Ammon's horn (tissue), 1 donor: Measurements from ENCODE around the gene NPTX1.
A peak's percentile ranks its signal among the peaks of the same experiment; 100 is the strongest.

ENCODE experiments used
- DNase-seq: peaks from one replicate; pipeline ENCODE4 v3.0.0-alpha.2; 2016; ENCODE audit warnings: low spot score

Gene NPTX1

DNA sequence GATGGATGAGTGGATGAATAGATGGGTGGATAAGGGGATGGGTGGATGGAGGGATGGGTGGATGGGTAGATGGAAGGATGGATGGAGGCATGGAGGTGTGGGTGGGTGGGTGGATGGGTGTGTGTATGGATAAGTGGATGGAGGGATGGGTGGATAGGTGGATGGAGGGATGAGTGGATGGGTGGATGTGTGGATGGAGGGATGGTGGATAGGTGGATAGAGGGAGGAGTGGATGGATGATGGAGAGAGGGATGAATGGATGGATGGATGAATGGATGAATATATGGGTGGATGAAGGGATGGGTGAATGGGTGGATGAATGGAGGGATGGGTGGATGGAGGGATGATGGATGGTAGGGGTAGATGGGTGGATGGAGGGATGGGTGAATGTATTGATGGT, 27.5 kb upstream of the NPTX1 start:
- no peak for DNase-seq

- DNase-seq: no peak
Observed at GRCh38 chr17:80503031-80503430, 26.6 kb upstream of the NPTX1 start.

- no peak for DNase-seq
Observed at GRCh38 chr17:80502578-80502877, 26.1 kb upstream of the NPTX1 start.

GRCh38 chr17:80501741-80502577, 25.6 kb upstream of the NPTX1 start:
- peak; percentile 55 for DNase-seq

DNA sequence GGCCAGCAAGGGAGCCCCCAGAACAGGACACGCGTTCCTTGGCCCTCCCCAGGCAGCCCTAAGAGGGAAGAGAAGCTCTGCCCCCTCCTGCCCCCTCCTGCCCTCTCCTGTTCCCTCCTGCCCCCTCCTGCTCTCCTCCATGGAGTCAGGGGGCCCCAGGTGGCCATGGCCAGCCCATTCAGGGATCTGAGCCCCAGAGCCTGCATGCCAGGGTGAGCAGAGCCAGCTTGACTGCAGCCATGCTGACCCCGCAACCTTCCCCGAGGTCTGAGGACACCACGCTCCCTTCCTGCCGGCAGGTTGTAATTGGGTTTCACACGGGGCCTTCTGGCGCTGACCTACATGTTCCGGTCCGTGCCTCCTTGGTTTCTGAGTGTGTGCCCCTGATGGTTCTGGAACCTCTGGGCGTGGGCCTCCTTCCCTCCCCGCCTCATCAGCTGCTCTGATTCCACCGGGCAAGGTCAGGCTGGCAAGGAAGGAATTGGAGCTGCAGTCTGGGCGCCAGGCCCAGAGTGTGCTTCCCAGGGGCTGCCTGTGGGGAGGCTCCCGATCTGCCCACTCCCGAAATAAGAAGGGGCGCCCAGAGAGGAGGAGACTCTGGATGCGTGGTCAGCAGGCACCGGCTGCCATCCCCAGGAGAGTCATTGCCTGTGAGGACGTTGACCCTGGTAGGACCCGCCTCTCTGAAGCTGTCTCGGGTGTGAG, 23.7 kb upstream of the NPTX1 start:
- no peak for DNase-seq

DNA sequence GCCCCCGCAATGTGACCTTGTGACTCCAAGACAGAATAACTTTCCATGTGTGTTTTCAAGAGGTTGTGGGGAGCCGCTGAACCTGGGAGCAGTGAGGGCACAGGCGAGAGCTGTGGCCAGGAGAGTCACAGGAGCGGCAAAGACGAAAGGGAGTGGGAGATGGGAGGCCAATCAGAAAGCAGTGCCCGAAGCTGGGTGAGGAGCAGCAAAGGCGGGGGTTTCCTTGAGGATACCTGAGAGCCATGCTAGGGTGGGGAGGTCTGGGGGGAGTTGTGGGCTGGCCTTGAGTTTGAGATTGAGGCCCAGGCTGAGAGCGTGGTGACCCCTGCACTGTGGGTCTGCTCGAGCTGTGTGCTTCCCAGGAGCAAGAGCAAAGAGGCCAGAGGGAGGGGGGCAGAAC, 23.2 kb upstream of the NPTX1 start:
- DNase-seq: no peak

- DNase-seq: no peak
Observed at GRCh38 chr17:80498920-80499410, 22.6 kb upstream of the NPTX1 start.

GRCh38 chr17:80498242-80498919, 22.0 kb upstream of the NPTX1 start:
- DNase-seq: no peak

DNA sequence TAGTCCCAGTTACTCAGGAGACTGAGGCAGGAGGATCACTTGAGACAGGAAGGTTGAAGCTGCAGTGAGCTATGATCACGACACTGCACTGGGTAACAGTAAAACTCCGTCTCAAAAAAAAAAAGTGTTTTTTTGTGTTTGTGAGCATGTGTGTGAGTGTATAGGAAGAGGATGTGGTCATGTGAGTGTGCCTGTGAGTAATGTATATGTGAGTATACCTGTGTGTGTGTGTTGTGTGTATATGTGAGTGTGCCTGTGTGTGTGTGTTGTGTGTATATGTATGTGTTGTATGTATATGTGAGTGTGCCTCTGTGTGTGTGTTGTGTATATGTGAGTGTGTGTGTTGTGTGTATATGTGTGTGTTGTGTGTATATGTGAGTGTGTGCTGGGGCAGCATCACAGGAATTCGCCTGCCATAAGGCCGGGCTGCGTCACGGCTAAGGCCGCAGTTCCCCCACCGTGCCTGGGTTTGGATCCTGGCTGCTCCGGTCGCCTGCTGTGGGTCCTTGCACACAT, 21.4 kb upstream of the NPTX1 start:
- DNase-seq: no peak

DNA sequence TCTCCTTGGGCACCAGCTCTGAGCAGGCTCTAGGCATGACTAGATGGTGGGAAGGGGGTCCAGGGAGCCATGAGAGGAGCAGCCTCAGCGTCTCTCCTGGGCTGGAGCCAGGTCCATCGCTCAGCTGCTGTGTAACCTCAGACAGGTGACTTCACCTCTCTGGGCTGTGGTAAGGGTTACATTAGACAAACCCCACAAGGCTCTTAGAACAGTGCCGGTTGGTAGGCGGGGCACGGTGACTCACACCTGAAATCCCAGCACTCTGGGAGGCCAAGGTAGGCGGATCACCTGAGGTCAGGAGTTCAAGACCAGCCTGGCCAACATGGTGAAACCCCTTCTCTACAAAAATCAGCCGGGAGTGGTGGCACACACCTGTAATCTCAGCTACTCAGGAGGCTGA, 18.1 kb upstream of the NPTX1 start:
- no peak for DNase-seq

DNA sequence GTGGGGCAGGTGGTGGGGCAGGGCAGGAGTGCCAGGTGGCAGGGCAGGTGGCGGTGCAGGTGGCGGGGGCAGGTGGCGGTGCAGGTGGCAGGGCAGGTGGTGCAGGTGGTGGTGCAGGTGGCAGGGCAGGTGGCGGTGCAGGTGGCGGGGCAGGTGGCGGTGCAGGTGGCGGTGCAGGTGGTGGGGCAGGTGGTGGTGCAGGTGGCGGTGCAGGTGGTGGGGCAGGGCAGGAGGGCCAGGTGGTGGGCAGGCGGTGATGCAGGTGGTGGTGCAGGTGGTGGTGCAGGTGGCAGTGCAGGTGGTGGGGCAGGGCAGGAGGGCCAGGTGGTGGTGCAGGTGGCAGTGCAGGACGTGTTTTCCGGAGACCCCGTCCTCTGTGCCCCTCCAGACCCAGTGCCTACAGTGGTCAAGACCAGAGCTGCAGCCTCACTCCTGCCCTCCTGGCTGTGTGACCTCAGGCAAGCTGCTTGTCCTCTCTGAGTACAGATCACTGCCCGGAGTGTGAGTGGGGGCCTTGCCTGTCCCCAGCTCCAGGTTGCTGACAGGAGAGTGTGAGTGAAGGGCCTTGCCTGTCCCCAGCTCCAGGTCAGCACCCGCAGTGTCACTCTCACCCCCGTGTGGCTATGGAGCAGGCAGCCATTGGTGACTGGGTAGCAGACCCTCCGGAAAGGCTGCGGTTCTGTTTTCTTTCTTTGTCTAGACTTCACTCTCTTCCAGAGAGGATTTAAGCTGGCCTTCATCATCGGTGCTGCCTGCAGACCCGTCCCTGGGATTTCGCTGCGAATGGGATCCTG, 16.1 kb upstream of the NPTX1 start:
- DNase-seq: no peak

DNA sequence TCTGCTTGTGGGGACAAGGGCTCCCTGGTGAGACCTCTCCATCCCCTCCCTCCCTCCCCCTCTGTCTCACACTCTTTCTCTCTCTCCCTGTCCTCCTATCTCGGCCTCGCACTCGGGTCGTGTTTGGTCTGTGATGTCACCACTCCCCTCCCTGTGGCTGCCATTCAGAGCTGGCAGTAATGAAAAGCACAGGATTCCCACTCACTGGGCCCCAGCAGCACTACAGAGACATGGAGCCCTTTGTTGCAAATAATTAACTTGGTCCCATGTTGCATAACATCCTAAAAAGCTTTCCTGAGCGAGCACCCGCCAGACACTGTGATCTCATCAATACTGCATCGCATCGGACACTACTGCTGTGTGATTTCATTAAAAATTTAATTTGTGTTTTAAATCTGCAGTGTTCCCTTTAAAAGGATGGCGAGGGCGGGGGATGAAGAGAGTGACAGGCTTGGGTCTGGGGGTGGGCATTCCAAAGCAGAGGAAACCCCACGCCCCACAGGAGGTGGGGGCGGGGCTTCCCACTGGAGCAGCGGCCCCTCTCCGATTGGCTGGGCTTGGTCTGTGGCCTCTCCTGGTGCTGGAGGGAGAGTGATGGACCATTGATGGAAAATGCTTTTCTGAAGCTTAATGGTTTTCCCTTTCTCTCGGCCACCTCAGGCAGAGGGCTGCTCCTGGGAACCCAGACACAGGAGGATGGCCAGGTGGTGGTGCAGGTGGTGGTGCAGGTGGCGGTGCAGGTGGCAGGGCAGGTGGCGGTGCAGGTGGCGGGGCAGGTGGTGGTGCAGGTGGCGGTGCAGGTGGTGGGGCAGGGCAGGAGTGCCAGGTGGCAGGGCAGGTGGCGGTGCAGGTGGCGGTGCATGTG, 15.3 kb upstream of the NPTX1 start:
- no peak for DNase-seq

DNA sequence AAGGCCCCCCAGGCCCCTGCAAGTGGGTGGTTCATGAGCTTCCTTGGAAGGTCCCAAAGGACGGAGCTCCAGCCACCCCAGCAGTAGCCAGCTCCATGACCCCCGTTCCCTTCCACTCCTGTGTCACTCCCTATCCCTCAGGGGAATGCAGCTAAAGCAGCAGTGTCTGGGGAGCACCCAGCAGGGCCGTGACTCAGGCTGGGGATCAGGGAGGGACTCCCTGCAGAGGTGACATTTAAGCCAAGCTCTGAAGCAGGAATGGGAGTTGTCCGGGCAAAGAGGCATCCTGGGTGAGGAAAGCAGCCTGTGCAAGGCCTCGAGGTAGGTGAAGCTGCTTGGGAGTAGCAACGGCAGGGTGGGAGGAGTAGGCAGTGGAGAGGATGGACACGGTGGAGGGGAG, 11.1 kb upstream of the NPTX1 start:
- no peak for DNase-seq

DNA sequence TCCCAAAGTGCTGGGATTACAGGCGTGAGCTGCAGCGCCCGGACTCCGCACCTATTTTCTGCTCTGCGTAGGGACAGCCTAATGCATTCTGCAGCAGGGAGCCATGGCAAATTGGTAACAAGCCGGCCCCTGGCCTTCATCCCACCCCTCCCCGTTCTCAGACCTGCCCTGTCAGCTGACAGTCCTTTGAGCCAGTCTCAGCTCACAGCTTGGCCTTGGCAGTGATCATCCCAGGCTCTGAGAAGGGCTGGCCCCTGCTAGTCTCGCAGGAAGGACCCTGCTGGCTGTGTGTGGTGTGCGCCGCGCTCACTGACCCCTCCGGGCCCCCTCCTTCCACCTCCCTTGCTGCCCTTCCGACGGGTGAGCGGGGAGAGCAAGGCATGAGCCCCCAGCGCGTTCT, 10.3 kb upstream of the NPTX1 start:
- no peak for DNase-seq

DNA sequence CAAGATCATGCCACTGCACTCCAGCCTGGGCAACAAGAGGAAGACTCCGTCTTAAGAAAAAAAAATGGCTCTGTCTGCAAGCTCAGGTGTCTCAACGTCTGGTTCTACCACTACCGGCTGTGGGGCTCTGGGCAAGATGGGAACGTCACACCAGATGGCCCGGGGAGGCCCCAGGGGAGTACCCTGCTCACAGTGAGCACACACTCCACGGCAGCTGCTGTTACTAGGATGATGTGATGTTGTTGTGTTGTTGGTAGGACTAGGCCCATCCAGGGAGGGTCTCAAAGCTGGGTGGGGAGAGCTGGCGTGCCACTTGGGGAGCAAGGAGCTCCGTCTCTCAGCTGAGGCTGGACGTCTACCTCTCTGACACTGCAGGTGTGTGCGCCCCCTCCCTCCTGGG, 9.4 kb upstream of the NPTX1 start:
- DNase-seq: no peak

DNA sequence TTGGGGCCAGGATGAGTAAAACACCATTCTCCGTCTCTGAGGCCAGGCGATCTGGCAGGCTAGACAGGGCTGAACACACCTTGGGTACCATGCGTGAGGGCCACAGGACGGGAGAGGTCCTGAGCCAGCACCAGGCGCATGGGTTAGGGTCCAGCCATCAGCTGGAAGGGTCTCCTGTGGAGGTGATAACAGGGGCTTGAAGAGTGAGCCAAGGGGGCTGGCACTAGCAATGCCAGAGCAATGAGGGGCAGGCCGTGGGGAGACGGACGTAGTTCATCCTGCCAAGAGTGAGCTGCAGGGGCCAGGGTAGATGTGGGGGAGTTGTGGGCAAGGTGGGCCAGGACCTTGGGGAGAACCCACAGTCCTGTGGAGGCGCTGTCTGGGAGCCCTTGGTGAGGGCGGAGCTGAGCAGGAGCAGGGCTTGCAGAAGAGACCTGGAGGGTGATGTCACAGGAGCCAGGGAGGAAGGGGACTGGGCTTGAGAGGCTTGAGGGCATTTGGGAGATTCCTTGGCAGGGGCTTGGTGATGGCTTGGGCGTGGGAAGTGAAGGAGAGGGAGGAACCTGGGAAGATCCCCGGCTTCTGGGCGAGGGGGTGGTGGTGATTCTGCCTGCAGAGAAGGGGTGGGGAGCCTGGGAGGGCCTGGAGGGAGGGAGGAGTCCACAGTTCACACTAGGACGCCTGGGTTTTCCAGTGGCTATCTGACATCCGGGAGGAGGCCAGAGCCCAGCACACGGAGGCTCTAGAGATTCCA, 6.3 kb upstream of the NPTX1 start:
- no peak for DNase-seq

DNA sequence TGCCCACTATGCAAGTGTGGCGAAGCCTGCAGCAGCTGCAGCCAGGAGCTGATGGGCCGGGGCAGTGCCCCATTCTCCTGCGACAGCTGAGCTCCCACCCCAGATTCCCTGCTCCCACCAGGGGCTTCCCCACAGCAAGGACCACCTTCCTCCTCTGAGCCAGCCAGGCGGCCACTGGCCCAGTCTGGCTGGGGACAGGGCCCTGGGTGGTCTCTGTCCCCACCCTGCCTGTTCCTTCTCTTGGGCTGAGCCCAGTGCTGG, 5.6 kb upstream of the NPTX1 start:
- no peak for DNase-seq

DNA sequence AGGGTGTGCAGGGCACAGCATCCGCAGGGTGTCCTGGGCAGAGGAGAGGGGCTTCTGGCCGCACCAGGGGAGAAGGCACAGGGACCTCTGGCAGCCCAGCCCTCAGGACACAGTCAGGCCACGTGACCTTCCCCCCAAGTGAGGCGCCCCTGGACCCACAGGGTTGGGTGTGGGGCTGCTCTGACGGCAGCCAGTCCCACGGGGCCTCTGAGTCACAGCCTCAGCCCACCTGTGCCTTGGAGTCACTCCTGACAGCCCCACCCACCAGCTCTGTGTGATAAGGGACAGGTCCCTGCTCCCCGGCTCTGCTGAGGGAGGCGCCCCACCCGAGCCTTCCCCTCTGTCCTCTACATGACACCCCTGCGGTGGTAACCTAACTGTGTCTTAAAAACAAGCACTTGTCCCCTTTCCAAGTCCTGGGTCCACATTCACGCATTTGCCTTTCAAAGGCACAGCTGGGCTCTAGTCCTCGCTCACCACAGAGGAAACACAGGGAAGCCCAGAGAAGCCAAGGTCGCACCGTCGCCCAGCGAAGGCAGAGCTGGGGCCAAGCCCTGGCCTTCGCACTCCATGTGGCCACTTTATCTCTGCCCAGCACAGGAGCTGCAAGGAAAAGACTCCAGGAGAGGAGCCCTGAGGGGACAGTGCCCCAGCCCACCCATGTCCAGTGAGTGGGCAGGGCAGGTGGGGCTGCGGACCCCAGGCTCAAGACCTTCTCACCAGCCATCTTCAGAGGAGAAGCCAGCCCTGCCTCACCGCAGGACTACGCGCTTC, 5.1 kb upstream of the NPTX1 start:
- DNase-seq: no peak

GRCh38 chr17:80480248-80480647, 3.8 kb upstream of the NPTX1 start:
- DNase-seq: no peak

GRCh38 chr17:80479246-80479566, 2.8 kb upstream of the NPTX1 start:
- DNase-seq: no peak
